ENCODE data around the gene MYL9.

DNA sequence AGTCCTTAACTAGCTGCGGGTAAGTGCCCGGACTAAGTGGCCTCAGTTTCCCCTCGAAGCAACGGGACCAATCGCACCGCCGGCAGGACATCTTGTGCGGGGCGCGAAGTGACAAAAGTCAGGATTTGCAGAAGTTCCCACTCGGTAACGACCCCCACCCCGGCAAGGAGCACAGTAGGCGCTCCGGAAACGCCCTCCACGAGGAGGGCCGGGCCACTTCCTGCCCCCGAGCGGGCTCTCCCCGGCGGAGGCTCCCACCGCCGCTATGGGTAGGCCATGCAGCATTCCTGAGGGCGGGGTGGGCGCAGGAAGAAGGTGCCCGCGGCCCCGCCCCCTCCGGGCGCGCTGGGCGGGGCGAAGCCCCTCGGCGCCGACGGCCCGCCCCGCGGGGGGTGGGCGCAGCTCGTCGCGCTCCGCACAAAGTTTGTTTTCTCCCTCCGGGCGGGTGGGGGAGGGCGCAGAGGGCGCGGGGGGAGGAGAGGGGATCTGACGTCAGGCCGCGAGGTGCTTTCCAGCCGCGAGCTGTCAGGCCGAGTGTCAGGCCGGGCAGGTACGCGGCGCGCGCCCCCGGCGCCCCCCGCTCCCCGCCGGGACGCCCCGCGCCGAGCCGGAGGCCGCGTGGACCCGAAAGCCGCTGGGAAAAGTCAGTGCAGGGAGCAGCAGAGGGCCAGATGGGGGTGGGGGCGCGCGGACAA lies 31.9 kb downstream of the MYL9 start, which contains the start of gene TGIF2:
- TF ChIP-seq RAD21 (IDR thresholded peaks at IDR 0.05; ENCODE audit: low read depth) (no peak), NFIC (IDR thresholded peaks at IDR 0.05) (no peak), EGR1 (IDR thresholded peaks at IDR 0.05) (no peak), EP300 (IDR thresholded peaks at IDR 0.05; ENCODE audit: borderline replicate concordance) (no peak; the same call in 1 of the 2 replicates), YY1 (IDR thresholded peaks at IDR 0.05; ENCODE audit: low read depth) (no peak), CEBPB (IDR thresholded peaks at IDR 0.05) (no peak)
- TF ChIP-seq, protein P1, sequence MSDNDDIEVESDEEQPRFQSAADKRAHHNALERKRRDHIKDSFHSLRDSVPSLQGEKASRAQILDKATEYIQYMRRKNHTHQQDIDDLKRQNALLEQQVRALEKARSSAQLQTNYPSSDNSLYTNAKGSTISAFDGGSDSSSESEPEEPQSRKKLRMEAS (IDR thresholded peaks at IDR 0.05) = peak; percentile 20
